Effector memory CD4-positive, alpha-beta T cell (primary cell): Measurements from ENCODE around the gene ATG16L1.

Experiments used
- DNase-seq, 3 donors: peaks; one replicate each; pipeline ENCODE4 v3.0.0-alpha.2; 2020
- H3K27ac ChIP-seq: 2 replicates; pipeline ENCODE4 v1.7.0; 2013; ENCODE audit warnings: mild to moderate bottlenecking, low read length, moderate library complexity; ENCODE audit not compliant: insufficient read depth, poor library complexity, severe bottlenecking
- H3K27me3 ChIP-seq: replicated peaks from 2 replicates; pipeline ENCODE4 v1.7.0; 2013; ENCODE audit warnings: mild to moderate bottlenecking, low read length; ENCODE audit not compliant: insufficient read depth, control insufficient read depth, poor library complexity, severe bottlenecking
- H3K36me3 ChIP-seq: 2 replicates; pipeline ENCODE4 v1.7.0; 2013; ENCODE audit warnings: mild to moderate bottlenecking, low read length, moderate library complexity; ENCODE audit not compliant: control insufficient read depth, insufficient read depth
- H3K4me1 ChIP-seq: 2 replicates; pipeline ENCODE4 v1.7.0; 2013; ENCODE audit warnings: low read length, mild to moderate bottlenecking; ENCODE audit not compliant: control insufficient read depth, insufficient read depth, poor library complexity, severe bottlenecking
- H3K4me3 ChIP-seq: 2 replicates; pipeline ENCODE4 v1.7.0; 2013; ENCODE audit warnings: low read length, low read depth, mild to moderate bottlenecking; ENCODE audit not compliant: insufficient read depth, poor library complexity, severe bottlenecking
- H3K9me3 ChIP-seq: 2 replicates; pipeline ENCODE4 v1.7.0; 2013; ENCODE audit warnings: mild to moderate bottlenecking, low read length, moderate library complexity; ENCODE audit not compliant: control insufficient read depth
- total RNA-seq, 3 donors: gene quantifications; one replicate each; lab custom pipeline; 2026; lab: John Stamatoyannopoulos, UW

The ATG16L1 gene
- total RNA-seq, result 130 to 153 (median 144) reads per million in 3 donors

DNA sequence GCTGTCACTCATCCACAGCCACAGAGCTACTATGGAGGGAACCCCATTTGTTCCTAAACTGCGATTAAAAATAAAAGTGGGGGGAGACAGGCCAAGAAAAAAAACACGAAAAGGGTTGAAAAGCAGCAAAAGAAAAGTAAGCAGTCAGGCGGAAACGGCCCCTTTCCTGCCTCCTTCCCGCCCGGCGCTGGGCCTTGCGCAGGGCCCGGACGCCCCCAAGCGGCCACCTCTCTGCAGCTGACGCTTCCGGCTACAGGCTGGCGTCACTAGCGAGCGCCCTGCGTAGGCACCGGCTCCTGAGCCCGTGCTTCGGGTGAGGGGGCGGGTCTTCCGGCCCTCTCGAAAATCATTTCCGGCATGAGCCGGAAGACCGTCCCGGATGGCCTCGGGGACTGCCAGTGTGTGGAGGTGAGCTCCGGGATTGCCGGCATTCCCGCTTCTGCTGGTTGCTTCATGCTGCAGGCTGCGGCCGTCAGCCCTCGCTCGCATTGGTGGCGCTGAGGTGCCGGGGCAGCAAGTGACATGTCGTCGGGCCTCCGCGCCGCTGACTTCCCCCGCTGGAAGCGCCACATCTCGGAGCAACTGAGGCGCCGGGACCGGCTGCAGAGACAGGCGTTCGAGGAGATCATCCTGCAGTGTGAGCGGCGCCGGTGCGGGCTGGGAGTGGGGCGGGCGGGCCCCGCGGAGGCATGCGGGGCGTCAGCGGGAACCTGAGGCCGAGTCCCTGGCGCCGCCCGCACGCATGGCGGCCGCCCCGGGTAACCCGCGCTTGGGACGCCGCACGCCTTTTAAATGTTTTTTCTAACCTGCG is at the start of gene ATG16L1:
TSS of gene ATG16L1 (plus strand) at position 368 of the 811 bp plus-strand sequence. CDS start at position 523, 155 bp downstream.
- DNase-seq, result peak; percentile 90 to 94 (median 93)
- peaks cover 36% of the 10 kb centered on the region for H3K4me1 ChIP-seq

DNA sequence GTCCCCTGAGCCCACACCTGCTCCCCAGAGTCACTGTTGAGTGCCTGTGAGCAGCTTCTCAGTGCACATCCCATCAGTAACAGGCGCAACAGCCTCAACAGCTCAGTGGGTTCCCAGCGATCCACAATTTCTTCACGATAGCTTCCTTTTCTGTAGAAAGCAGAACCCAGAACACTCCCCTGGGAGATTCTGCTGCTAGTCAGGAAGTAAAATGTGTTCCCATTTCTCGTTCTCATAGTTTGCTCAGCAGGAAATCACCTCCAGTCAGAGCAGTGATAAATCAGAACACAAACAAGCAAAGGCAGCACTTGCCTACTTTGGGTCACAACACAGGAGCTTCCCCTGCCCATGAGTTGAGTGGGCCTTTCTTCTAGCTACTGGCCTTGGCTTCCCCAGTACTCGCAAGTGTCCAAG is 48.9 kb upstream of the ATG16L1 start:
- no peaks in the 10 kb centered on the region for H3K9me3 ChIP-seq
- no peak overlapping the region for H3K27ac ChIP-seq
- DNase-seq, result no peak
- no peaks in the 10 kb centered on the region for H3K27me3 ChIP-seq
- H3K4me3 ChIP-seq, result no peak overlapping the region
- peaks cover 79% of the 10 kb centered on the region for H3K36me3 ChIP-seq
- no peaks in the 10 kb centered on the region for H3K4me1 ChIP-seq

More for the DNA sequence above, at the start of gene ATG16L1:
- Histone ChIP-seq H3K27me3 (no peaks in the 10 kb centered on the region), H3K4me3 (peak within 1 kb of the TSS; percentile 84), H3K36me3 (peaks cover 9% of the 10 kb centered on the region), H3K27ac (peak within 1 kb of the TSS; percentile 82), H3K9me3 (no peaks in the 10 kb centered on the region)

DNA sequence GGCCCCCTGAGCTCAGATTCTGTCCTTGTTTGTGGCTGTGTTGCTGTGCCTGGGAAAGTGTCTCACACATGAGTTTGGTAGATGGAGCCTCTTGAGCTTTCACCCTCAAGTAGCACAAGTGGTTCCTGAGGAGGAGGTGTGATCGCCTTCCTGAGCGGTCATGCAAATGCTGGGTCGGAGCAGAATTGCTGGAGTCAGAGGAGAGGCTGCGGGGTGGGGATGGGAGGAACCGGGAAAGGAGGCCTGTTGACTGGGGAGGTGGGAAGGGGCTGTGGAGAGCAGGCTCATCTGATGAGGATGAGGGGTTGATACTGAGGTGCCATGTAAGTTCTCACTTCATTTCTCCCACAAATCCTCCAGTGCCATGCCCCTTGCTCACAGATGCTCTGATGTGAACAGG is 48.4 kb upstream of the ATG16L1 start:
- Histone ChIP-seq H3K27me3 (no peaks in the 10 kb centered on the region), H3K36me3 (peaks cover 77% of the 10 kb centered on the region), H3K4me3 (no peak overlapping the region), H3K9me3 (no peaks in the 10 kb centered on the region), H3K4me1 (no peaks in the 10 kb centered on the region), H3K27ac (no peak overlapping the region)
- no peak for DNase-seq

GRCh38 chr2:233204286-233204936 is 47.1 kb upstream of the ATG16L1 start:
- Histone ChIP-seq H3K27me3 (no peaks in the 10 kb centered on the region), H3K27ac (no peak overlapping the region), H3K4me3 (no peak overlapping the region), H3K4me1 (no peaks in the 10 kb centered on the region), H3K9me3 (no peaks in the 10 kb centered on the region), H3K36me3 (peaks cover 79% of the 10 kb centered on the region)
- no peak for DNase-seq

DNA sequence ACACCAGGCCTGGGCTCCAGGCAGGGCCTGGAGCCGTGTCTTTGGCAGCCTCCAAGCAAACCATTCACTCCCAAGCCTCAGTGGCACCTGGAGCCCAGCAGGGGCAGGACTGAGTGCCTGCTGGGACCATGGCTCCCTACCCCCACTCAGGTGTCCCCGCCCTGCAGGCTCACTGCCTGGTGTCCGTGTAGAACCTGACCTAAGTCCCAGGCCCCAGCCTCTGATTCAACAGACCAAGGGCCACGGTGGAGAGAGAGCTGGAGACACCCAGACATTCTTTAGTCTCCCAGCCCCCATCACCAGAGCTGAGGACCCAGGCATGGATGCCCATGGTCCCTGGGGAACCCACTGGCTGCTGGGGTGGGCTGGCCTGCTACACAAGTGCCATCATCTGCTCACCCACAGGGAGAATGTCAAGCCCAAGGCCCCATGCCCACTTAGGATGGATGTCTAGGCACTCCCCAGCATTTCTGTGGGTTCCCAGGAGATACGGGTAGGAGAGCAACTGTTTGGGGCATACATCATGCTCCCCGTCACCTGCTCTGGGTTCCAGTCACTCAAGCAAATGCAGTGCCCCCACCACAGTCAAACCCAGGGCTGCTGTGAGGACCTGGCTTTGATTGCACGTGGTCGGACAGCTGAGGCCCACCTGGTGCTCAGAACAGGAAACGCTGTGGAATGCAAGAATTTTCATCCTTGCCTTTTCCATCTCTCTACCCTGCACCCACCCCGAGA is 42.9 kb upstream of the ATG16L1 start:
- Histone ChIP-seq H3K4me3 (no peak overlapping the region), H3K27me3 (no peaks in the 10 kb centered on the region), H3K9me3 (no peaks in the 10 kb centered on the region), H3K36me3 (peaks cover 40% of the 10 kb centered on the region), H3K4me1 (no peaks in the 10 kb centered on the region), H3K27ac (no peak overlapping the region)
- DNase-seq, result no peak

DNA sequence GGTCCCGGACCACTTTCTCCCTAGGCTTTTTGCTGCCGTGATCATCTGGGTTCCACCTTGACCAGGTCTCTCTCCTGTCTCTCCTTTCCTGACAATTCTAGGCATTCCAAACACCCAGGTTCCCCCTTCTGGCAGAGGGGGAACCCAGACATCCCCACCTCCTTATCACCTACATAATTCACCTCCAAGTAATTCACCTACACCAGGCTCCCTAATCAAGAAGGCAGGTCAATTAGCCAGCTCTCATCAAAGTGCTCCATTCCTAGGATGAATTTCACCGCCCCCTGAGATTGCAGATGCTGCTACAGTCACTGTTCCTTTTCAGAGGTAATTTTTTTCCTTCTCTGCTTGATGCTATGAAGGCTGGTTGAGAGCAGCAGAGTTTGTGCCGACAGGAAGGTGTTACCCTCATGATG is 42.3 kb upstream of the ATG16L1 start:
- Histone ChIP-seq H3K4me1 (no peaks in the 10 kb centered on the region), H3K27ac (no peak overlapping the region), H3K27me3 (no peaks in the 10 kb centered on the region), H3K9me3 (no peaks in the 10 kb centered on the region), H3K36me3 (peaks cover 34% of the 10 kb centered on the region), H3K4me3 (no peak overlapping the region)
- DNase-seq, result no peak

DNA sequence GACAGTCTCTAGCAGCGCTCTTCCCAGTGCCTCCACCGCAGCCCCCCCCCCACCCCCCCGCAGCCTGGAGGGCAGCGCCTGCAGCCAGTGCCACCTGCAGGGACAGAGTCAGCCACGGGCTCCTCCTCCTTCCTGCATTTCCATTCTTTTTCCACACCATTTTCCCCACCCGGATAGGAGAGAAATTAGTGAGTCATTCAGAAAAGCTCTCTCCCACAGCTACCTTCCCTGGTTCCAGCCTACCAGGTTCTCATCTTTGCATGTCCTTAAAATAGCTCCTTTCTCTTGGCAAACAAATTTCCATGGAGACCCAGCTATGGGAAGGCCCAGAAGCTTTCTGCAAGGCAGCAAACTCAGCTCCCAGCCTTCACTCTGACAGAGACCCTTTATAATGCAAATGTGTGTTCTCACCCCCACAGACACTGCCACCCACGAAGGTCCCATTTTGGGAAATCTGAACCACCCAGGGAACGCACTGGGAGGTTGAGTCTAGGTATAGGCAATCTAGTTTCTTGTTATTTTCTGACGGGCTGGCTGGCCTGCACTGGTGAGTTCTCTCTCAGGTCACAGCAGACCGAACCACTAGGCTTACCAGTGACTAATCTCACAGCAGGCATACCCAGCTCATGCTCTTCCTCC is 41.8 kb upstream of the ATG16L1 start:
- Histone ChIP-seq H3K9me3 (no peaks in the 10 kb centered on the region), H3K27ac (no peak overlapping the region), H3K4me1 (no peaks in the 10 kb centered on the region), H3K4me3 (no peak overlapping the region), H3K36me3 (peaks cover 29% of the 10 kb centered on the region), H3K27me3 (no peaks in the 10 kb centered on the region)
- no peak for DNase-seq

DNA sequence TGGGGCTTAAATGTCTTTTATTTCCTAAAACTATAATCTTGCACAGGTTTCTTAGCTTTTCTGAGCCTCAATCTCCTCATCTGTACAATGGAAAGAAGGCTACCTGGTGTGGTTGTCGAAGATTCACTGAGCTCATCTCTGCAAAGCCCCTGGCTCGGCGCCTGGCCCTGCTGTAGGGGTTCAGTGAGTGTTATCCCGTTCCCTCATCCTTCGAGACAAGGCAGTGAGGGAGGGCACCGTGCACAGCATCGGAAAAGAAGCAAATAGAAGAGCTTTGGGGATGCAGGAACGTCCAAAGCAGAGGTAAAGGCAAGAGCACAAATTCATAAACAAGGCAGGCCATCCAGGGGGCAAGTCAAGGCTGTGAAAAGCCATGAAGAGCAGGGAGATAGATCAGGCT is 41.2 kb upstream of the ATG16L1 start:
- Histone ChIP-seq H3K27ac (no peak overlapping the region), H3K27me3 (no peaks in the 10 kb centered on the region), H3K4me3 (no peak overlapping the region), H3K4me1 (no peaks in the 10 kb centered on the region), H3K9me3 (no peaks in the 10 kb centered on the region), H3K36me3 (peaks cover 26% of the 10 kb centered on the region)
- DNase-seq, result no peak

GRCh38 chr2:233210843-233211547 is 40.5 kb upstream of the ATG16L1 start:
- Histone ChIP-seq H3K27ac (no peak overlapping the region), H3K9me3 (no peaks in the 10 kb centered on the region), H3K27me3 (no peaks in the 10 kb centered on the region), H3K4me1 (no peaks in the 10 kb centered on the region), H3K4me3 (no peak overlapping the region), H3K36me3 (peaks cover 23% of the 10 kb centered on the region)
- DNase-seq, result no peak
